T47D (cell line): ENCODE results near the gene DAP.

Experiments
- DNase-seq, 2 experiments: peaks; one replicate each; pipeline versions ENCODE4 v3.0.0 to v3.0.0-alpha.2; 2011 to 2012; ENCODE audit warnings: low read depth in 1 of 2, low spot score in 1 of 2
- JUND ChIP-seq: IDR thresholded peaks from 2 replicates; pipeline ENCODE4 v1.6.1; 2012; ENCODE audit warnings: low read depth
- in situ Hi-C: cut with HindIII; loops from 2 replicates; pipeline ENCODE4 v1.10.0; 2016; ENCODE audit warnings: low sequenced_read_pairs, low pct_unique_long_range_greater_than_20kb

Gene DAP

DNA sequence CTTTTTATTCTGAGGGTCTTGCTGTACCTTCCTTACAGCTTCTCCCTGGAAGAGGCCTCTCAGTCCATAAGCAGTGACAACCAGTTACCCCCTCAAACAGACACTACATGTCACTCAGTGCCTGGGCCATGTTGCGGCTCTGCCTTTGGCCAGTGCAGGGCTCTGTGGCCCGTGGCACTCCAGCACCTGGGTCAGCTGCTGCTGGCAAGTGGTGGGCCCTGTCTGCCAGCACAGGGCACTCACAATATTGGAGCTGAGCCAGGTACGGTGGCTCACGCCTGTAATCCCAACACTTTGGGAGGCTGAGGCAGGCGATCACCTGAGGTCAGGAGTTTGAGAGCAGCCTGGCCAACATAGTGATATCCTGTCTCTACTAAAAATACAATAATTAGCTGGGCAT is 24.2 kb downstream of the DAP start:
- in situ Hi-C loops = no loop called here
- no peak for TF ChIP-seq JUND
- DNase-seq = no peak

DNA sequence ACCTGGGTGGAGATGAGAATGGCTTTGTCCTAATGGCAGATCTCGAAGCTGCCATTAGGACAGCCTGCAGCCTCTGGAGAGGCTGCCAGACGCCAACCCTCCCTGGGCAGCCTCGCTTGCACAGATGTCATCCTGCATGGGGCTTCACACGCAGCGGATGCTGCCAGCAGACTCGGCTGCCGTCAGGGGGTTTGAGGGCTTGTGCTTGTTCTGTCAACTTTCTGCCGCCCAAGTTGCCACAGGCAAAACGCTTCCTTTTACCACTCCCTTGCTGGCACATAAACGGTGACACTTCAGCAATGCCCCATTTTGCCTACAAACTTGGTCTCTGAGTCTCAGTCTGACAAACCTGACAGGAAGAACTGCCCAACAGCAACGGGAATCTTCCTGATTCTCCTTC is 24.7 kb downstream of the DAP start:
- no peak for TF ChIP-seq JUND
- in situ Hi-C loops = no loop called here
- DNase-seq = no peak

DNA sequence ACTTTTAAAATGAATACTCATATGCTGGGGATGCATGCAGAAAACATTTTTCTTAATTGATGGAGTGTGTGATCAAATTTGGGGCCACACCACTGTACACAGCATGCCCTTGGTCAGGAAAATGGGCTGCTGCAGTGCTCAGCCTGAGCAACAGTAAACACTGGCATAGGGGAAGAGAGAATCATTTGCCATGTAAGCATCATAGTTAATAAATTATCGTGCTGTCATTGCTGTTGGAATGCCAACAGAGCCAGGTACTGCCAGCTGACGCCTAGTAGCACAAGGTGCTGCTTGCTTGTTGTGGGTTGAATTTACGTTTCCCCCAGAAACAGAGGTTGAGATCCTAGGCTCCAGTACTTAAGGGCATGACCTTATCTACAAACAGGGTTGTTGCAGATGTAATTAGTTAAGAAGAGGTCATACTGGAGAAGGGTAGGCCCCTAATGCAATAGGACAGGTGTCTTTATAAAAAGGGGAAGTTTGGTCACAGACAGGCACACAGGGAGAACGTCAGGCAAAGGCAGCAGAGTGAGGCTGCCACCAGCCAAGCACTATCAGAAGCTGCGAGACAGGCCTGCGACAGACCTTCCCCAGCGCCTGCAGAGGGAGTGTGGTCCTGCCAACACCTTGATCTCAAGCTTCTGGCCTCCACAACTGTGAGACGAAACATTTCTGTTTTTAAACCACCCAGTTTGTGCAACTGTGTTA is 25.3 kb downstream of the DAP start:
- no peak for DNase-seq
- no peak for TF ChIP-seq JUND
- in situ Hi-C loops = no loop called here

DNA sequence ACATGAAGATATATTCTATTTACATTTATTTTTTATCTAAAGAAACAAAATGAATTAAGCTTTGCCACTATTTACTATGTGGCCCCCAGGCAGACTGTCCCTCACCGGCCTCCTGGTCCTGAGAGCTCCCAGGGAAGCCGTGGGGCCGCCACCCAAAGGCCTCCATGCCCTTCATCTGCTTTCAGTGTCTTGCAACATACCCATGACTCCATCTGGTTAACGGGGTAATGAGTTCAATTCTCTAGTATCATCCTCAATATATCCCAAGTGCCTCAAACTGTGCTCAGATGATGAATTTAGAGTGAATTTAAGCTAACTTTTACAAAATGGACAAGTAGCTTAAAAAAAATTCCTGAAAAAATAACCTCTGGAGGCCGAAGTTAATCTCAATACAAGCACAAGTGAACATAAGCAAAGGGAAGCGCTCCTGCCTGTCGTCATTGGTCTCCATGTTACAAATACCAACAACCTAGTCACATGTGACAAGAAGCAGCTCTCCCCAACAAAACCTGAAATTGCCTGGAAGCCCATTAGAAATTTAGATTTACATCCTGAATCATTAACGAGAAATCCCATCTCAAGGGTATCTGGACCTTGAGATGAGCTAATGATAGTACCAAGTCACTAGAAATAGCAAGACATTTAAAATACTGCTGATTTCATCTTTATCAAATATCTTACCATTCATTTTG is 26.1 kb downstream of the DAP start:
- DNase-seq = no peak
- TF ChIP-seq JUND = no peak
- in situ Hi-C loops = no loop called here

DNA sequence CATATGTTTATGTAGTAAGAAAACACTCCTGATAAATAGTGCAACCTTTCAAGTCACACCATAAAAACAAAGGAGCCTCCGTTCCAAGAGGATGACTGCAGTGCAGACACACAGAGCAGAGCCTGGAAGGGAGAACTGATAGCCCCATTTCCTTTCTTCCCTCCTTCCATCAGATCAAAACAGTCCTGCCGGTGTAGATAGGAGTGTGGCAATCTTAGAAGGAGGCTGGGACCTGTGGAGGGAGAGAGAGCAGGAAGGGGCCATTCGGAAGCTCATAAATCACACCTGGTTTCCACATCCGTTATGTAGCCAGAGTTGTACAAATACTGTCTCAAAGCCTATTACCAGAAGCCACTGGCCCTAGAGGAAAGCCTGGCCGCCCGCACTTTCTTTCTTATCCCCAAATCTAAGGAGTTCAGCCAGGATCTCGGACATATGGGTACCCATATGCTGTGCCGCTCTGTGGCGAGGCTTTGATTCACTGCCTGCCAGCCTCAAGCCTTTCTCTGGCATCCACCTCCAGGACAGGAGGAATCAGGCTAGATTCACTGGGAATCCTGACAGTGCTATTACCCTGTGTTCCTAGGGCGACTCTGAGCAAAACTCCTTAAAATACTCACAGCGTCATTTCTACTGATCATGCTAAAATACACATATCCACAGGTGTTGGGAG is 26.9 kb downstream of the DAP start:
- no peak for DNase-seq
- TF ChIP-seq JUND = no peak
- in situ Hi-C loops = no loop called here

DNA sequence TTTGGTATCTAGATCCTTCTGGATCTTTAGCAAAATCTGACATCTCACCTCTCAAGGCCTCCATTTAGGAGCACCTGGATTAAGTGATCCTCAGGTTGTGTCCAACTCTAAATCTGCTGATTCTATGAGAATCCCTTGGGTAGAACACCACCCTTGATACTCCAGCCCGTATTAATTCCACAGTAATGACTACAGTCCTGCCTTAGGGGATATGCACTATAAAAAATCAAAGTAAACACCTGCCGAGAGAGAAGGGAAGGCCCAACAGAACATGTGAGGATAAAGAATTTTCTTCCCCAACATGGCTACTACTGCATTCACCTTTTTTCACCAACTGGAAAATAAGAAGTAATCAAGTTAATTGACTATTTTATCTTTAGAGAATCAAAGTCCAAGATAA is 27.6 kb downstream of the DAP start:
- in situ Hi-C loops = no loop called here
- no peak for TF ChIP-seq JUND
- DNase-seq = no peak

DNA sequence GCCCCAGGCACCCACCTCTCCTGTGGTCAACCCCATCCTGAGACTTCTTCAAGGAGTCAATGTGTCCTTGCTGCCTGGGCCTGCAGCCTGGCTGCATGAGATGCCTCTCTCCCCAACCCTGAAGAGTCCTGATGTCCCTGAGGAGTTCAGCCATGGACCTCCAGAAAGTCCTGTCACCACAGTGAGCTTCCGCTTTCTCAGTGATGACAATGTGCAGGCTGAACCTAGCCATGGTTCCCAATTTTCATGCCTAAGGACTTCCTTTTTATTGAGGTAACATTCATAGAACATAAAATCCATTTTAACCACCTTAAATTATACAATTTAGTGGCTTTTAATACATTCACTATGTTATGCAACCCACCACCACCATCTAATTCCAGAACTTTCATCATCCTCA is 29.1 kb downstream of the DAP start:
- no peak for DNase-seq
- TF ChIP-seq JUND = no peak
- in situ Hi-C loops = no loop called here

DNA sequence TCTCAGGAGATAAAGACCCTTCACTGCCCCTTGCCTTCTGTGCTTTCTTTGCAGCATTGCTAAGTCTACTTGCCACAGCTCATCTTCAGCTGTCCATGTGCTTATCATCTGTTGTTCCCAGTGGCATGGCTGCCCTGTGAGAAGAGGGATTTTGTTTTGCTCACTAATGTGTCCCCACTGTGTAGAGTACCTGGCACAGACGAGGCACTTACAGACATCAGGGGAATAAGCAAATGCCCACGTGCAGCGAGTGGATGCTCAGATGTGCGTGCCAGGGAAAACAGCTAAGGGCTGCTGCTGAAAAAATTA is 31.0 kb downstream of the DAP start:
- TF ChIP-seq JUND = no peak
- DNase-seq = no peak
- in situ Hi-C loops = no loop called here

DNA sequence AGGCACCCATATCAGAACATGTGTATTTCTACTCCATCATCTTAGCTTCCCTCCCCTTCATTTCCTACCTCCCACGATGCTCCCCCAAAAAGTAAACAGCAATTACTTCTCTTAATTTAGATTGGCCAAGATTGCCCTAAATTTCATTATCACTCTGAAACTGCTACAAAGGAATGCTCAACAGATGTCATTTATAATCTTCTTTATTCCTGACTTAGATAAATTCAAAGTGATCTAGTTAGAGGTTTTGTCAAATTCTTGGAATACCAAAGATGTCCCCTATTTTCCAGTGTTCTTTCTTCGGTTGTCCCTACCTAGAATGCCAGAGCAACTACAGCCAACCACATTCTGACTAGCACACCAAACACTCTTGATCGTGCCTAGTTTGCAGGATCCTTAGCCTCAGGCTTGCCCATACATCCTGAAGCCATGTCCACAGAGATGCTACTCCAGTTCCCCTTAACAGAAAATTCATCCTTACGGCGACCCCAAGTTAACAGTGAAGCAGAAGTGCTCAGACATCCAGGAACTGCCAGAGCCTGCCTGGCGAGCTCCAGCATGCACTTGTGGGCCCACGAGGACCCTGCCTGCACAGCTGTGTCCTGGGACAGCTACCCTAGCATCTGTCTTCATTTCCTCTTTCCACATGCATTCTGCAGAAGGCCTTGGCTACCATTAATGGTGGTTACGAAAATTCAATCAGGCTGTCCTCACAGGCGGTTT is 31.6 kb downstream of the DAP start:
- DNase-seq = no peak
- TF ChIP-seq JUND = no peak
- in situ Hi-C loops = no loop called here

DNA sequence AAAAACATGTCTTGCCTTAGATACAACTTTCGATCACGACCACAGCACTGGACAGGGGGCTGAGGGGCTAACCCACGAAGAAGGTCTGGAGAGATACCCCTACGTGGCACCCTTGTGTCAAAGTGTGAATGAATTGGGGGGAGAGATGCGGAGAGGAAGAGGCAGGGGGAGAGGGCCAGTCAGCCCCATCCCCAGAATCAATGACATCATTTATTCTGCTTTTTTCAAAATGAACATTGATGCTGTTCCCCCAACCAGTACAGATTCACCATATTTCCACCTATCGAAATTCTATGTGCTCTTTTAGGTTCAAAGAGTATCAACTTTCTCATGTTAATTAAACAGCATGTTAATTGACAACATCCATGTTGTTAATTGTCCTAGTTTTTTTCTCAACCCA is 32.4 kb downstream of the DAP start:
- DNase-seq = no peak
- no peak for TF ChIP-seq JUND
- in situ Hi-C loops = no loop called here

DNA sequence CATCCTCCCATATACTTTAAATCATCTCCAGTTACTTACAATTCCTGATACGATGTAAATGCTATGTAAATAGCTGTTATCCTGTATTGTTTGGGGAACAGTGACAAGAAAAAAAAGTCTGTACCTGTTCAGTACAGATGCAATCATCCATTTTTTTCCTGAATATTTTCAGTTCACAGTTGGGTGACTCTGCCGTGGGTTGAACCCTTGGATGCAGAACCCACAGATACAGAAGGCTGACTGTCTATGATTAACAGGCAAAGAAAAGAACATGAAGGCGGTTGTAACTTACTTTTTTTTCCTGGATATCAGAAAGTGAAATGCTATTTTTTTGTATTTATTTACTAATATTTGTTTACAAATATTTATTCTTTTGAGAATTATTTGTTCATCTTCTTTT is 33.2 kb downstream of the DAP start:
- DNase-seq = no peak
- in situ Hi-C loops = no loop called here
- no peak for TF ChIP-seq JUND

DNA sequence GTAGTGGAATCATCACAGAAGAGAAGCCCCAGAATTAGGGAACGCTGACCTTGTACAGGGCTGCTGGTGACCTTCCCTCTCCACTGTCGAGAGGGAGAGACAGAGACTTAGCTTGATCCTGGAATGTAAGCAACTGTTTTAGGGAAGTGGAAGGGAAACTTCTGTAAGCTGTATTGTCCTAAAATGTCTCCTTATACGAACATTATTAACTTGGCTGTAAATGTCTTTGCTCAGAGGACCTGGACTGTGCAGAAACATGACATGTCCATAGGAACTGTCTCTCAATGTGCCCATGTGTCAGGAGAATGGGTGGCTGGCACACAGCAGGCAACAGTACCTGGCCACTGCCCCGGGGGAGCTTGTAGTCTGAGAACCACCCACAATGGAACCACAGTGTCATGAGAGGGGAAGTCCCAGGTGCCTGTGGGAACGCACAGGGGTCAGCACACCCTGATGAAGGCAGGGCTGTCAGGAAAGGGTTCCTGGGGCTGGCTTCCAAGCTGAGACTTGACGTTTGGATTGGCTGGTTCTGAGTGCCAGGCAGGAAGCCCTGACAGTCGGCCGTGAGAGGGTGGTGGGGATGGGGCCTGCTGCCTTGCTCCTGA is 34.0 kb downstream of the DAP start:
- in situ Hi-C loops = no loop called here
- no peak for DNase-seq
- TF ChIP-seq JUND = no peak

DNA sequence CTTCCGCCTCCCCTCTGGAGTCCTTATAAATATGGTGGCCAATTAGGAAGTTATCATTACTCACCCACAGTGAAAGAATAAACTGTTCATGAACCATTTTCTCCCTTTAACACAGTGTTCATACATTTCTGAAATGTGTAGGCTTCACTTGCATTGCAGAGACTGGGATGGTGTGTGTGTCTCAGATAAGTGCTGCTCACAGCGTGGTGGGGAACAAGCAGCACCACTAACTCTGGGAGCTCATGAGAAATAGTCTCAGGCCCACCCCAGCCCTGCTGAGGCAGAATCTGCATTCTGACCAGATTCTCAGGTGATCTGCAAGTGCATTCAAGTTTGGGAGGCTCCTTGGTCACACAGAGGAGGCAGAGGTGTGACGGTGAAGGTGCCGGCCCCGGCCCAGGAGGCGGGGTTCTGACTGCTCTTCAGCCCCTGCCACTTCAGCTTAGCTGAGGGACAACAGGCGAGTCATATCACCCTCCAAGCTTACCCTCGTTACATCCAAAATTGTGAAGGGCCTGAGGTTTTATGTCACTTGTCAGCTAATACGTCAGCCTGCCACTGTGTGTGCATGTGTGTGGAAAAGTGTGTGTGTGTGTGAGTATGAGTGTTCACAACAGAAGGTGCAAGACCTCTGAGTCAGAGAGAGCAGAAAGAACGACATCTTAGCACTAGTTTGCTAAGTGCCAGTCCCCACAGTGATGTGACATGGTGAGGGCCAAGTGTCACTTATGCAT is 34.7 kb downstream of the DAP start:
- no peak for DNase-seq
- in situ Hi-C loops = no loop called here
- no peak for TF ChIP-seq JUND
